DOHH2 (cell line): Measurements from ENCODE around the gene ZIC1.

Experiments used
- EZH2phosphoT487 ChIP-seq: fragments of 200-600 bp; sonication (generic); IDR thresholded peaks from 2 replicates; pipeline ENCODE4 v1.6.1; 2017; ENCODE audit warnings: borderline replicate concordance, mild to moderate bottlenecking, antibody characterized with exemption, low read length, moderate library complexity, mixed read lengths
- TF ChIP-seq, protein P1 (sequence below): fragments of 200-600 bp; sonication (generic); IDR thresholded peaks from one replicate; pipeline ENCODE4 v1.5.1; 2014; ENCODE audit warnings: antibody characterized with exemption, mild to moderate bottlenecking, low read depth, low read length; ENCODE audit not compliant: poor library complexity, severe bottlenecking

DNA sequence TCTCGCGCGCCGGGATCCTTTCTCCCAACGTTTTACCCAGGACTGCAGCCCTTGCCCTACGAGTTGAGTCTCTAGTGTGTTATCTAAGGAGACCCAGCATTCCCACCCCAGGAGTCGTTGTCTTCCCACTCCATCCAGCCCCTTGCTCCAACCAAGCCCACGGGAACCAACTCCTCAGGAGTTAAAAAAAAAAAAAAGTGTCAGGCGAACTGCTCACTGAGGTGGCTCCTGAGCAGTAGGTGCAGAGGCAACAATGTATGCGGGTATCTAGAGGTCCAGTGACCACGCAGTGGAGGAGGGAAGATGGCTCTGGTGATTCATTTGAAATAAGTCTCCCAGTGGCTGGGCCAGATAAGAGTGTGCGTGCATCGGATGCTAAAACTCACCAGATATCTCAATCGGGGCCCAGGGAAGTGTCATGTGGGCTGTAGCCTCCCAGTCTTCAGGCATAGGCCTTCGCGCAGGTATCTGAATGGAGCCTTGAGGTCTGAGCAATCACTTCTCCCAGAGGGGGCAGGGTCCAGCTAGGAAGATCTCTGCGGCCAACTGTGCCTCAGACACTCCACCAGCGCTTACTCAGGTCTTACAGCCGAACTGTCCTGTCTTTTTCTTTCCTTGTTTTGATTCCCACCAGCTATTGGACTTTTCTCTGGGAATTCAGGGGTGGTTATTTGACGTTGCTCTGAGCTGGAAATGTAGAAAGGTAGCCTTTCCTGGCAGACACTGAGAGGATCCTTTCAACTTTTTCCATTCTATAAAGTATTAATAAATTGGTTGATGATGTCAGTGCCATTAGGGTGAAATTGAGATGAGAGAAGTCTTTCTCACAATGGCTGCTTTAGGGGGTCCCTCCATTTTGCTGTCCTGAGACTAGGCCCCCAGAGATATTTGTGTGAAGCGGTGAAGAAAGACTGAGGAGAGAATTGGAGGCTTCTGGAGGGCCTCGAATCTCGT lies 23.8 kb upstream of the ZIC1 start:
- TF ChIP-seq, protein P1, sequence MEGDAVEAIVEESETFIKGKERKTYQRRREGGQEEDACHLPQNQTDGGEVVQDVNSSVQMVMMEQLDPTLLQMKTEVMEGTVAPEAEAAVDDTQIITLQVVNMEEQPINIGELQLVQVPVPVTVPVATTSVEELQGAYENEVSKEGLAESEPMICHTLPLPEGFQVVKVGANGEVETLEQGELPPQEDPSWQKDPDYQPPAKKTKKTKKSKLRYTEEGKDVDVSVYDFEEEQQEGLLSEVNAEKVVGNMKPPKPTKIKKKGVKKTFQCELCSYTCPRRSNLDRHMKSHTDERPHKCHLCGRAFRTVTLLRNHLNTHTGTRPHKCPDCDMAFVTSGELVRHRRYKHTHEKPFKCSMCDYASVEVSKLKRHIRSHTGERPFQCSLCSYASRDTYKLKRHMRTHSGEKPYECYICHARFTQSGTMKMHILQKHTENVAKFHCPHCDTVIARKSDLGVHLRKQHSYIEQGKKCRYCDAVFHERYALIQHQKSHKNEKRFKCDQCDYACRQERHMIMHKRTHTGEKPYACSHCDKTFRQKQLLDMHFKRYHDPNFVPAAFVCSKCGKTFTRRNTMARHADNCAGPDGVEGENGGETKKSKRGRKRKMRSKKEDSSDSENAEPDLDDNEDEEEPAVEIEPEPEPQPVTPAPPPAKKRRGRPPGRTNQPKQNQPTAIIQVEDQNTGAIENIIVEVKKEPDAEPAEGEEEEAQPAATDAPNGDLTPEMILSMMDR = no peak
- no peak for TF ChIP-seq EZH2phosphoT487
